Endothelial cell of umbilical vein (primary cell): ENCODE data around the gene PCP2. TPM values are rescaled to one million over a fixed set of nuclear protein-coding genes. Genes with fewer than 3 reads are reported as not detected.

Experiments used
- Bru-seq: library from RNA; stranded (reverse); fragments of 400-500 nt; gene quantifications from one replicate; lab custom pipeline; 2021; lab: Mats Ljungman, UMichigan
- BruChase-seq, 2 experiments: library from RNA; stranded (reverse); fragments of 400-500 nt; gene quantifications; one replicate each; lab custom pipeline; 2021; lab: Mats Ljungman, UMichigan
- BruUV-seq: library from RNA; stranded (reverse); fragments of 400-500 nt; replicated peaks from 2 replicates; lab custom pipeline; 2021; lab: Mats Ljungman, UMichigan
- CTCF ChIA-PET: fragments of 300-600, 350-600 bp; sonication (Branson Sonifier 250); formaldehyde crosslinking; loops from one replicate; lab custom pipeline; 2021; ENCODE audit warnings: antibody characterized with exemption, inconsistent platforms; lab: Charles Lee
- POLR2A ChIA-PET: fragments of 300-600, 350-600 bp; sonication (Branson Sonifier 250); formaldehyde crosslinking; loops from one replicate; lab custom pipeline; 2021; ENCODE audit warnings: antibody characterized with exemption, inconsistent platforms; lab: Charles Lee
- DNase-seq: peaks from one replicate; pipeline ENCODE4 v3.0.0-alpha.2; 2011; ENCODE audit warnings: low read depth, low spot score
- FAIRE-seq: peaks from 2 replicates; lab custom pipeline; 2011; peaks lifted over from hg19 to GRCh38; lab: Jason Lieb, UNC
- H2AFZ ChIP-seq: 2 replicates; pipeline ENCODE4 v1.6.0; 2012; ENCODE audit warnings: low read depth, low read length, control low read depth, inconsistent platforms
- H3K27ac ChIP-seq: 2 replicates; pipeline ENCODE4 v1.5.1; 2011; ENCODE audit warnings: low read depth, mild to moderate bottlenecking, control low read depth, low read length, moderate library complexity; ENCODE audit not compliant: insufficient read depth
- H3K27me3 ChIP-seq, 2 experiments: 2 replicates each; pipeline versions ENCODE4 v1.6.0 to v1.6.1; 2011; ENCODE audit warnings: low read length in 2 of 2, mixed read lengths in 1 of 2; ENCODE audit not compliant: control insufficient read depth in 2 of 2, insufficient read depth in 2 of 2
- H3K36me3 ChIP-seq, 2 experiments: 2 replicates in 1 of 2; 3 replicates in 1 of 2; pipeline ENCODE4 v1.5.1; 2011; ENCODE audit warnings: low read length in 2 of 2, mild to moderate bottlenecking in 1 of 2, moderate library complexity in 1 of 2; ENCODE audit not compliant: control insufficient read depth in 2 of 2, insufficient read depth in 2 of 2; ENCODE audit errors: extremely low read depth in 1 of 2
- H3K4me1 ChIP-seq: 3 replicates; pipeline ENCODE4 v1.5.1; 2011; ENCODE audit warnings: mild to moderate bottlenecking, low read length; ENCODE audit not compliant: control insufficient read depth, insufficient read depth; ENCODE audit errors: extremely low read depth
- H3K4me2 ChIP-seq: 2 replicates; pipeline ENCODE4 v1.6.1; 2011; ENCODE audit warnings: low read length, control low read depth, mixed read lengths; ENCODE audit not compliant: insufficient read depth
- H3K4me3 ChIP-seq, 3 experiments: fragments of 200-600 bp in 1 of 3; sonication (generic), shearing (Covaris generic) in 1 of 3; replicated peaks in 1 of 3; 2 replicates each; pipeline ENCODE4 v1.5.1; 2011 to 2016; ENCODE audit warnings: control low read depth in 3 of 3, low read length in 3 of 3, mild to moderate bottlenecking in 2 of 3, inconsistent platforms in 1 of 3, low read depth in 1 of 3, moderate library complexity in 1 of 3; ENCODE audit not compliant: insufficient read depth in 1 of 3
- H3K79me2 ChIP-seq: 2 replicates; pipeline ENCODE4 v1.6.0; 2012; ENCODE audit warnings: low read length, inconsistent platforms; ENCODE audit not compliant: control insufficient read depth, insufficient read depth
- H3K9ac ChIP-seq: replicated peaks from 2 replicates; pipeline ENCODE3; 2011; ENCODE audit warnings: low read length, control low read depth; ENCODE audit not compliant: insufficient read depth; ENCODE audit errors: extremely low read depth
- H3K9me1 ChIP-seq: replicated peaks from 3 replicates; pipeline ENCODE4 v1.6.0; 2011; ENCODE audit warnings: mild to moderate bottlenecking, low read length; ENCODE audit not compliant: control insufficient read depth, insufficient read depth; ENCODE audit errors: extremely low read depth
- H3K9me3 ChIP-seq: replicated peaks from 2 replicates; pipeline ENCODE4 v1.5.1; 2012; ENCODE audit warnings: low read length, inconsistent platforms; ENCODE audit not compliant: control insufficient read depth, insufficient read depth
- H4K20me1 ChIP-seq: replicated peaks from 2 replicates; pipeline ENCODE3; 2011; ENCODE audit warnings: mild to moderate bottlenecking, low read length; ENCODE audit not compliant: control insufficient read depth, insufficient read depth; ENCODE audit errors: extremely low read depth
- EZH2 ChIP-seq: IDR thresholded peaks from 2 replicates; pipeline ENCODE4 v1.6.1; 2012; ENCODE audit warnings: borderline replicate concordance, low read depth, mild to moderate bottlenecking, moderate library complexity, low read length, inconsistent platforms; ENCODE audit not compliant: severe bottlenecking
- GATA2 ChIP-seq: IDR thresholded peaks from 2 replicates; pipeline ENCODE4 v1.7.0; 2011; ENCODE audit warnings: low read depth, mild to moderate bottlenecking, moderate library complexity, mixed read lengths, low read length; ENCODE audit not compliant: insufficient read length, insufficient read depth
- JUN ChIP-seq: IDR thresholded peaks from 2 replicates; pipeline ENCODE4 v1.6.1; 2011; ENCODE audit warnings: borderline replicate concordance, low read depth; ENCODE audit not compliant: insufficient read length, insufficient read depth
- MYC ChIP-seq: IDR thresholded peaks from one replicate; pipeline ENCODE4 v1.6.1; 2011; ENCODE audit warnings: mild to moderate bottlenecking, low read depth, low read length
- POLR2A ChIP-seq: IDR thresholded peaks from 2 replicates; pipeline ENCODE4 v1.6.1; 2012; ENCODE audit warnings: low read depth, mild to moderate bottlenecking, control low read depth, low read length
- POLR2AphosphoS5 ChIP-seq: IDR thresholded peaks from 2 replicates; pipeline ENCODE4 v1.6.1; 2012; ENCODE audit warnings: low read depth, mild to moderate bottlenecking, control low read depth, low read length, moderate library complexity; ENCODE audit not compliant: insufficient read depth
- dilution Hi-C: fragments of 300-500 bp; cut with MboI; formaldehyde crosslinking; loops from one replicate; pipeline ENCODE4 v1.15.0; 2019; ENCODE audit warnings: low sequenced_read_pairs; ENCODE audit not compliant: extremely low pct_ligation_motif_present
- intact Hi-C: fragments of 100-400 bp; cut with micrococcal nuclease; formaldehyde crosslinking; loops from one replicate; pipeline ENCODE4 v1.10.0; 2022
- long read RNA-seq: library from polyadenylated mRNA; stranded (forward); transcript quantifications from one replicate; pipeline ENCODE4 v2.0.0, GENCODE V29; 2021
- polyA minus RNA-seq, 3 experiments: library from RNA; depleted of rRNA, polyadenylated mRNA; stranded (reverse); fragments of >200 nt; gene quantifications; 1 replicate in 1 of 3; 2 replicates in 2 of 3; pipeline ENCODE4 v1.2.3, GENCODE V29; 2011
- polyA plus RNA-seq, 4 experiments: library from polyadenylated mRNA; depleted of rRNA in 3 of 4; stranded (reverse) in 3 of 4; unstranded in 1 of 4; fragments of >200 nt; gene quantifications; 2 replicates each; pipeline versions ENCODE4 v1.2.1 to v1.2.3, GENCODE V29; 2011 to 2012; ENCODE audit warnings: missing spikeins in 1 of 4
- total RNA-seq: library from RNA; stranded (reverse); gene quantifications from 2 replicates; pipeline ENCODE4 v1.2.3, GENCODE V29; 2021
- TF ChIP-seq, protein P1 (sequence below), 2 donors: IDR thresholded peaks; 1 replicate in 1 of 2; 2 replicates in 1 of 2; pipeline ENCODE4 v1.5.1; 2011; ENCODE audit warnings: low read length in 2 of 2, mild to moderate bottlenecking in 2 of 2, moderate library complexity in 2 of 2, control low read depth in 1 of 2, inconsistent platforms in 1 of 2, low read depth in 1 of 2; ENCODE audit not compliant: insufficient read depth in 1 of 2; ENCODE audit errors: extremely low read depth in 1 of 2
- TF ChIP-seq, protein P2 (sequence below): IDR thresholded peaks from 2 replicates; pipeline ENCODE4 v1.6.1; 2011; ENCODE audit not compliant: insufficient read depth, insufficient read length

The PCP2 gene
- total RNA-seq (not detected in 2 replicates), polyA plus RNA-seq (not detected in 2 replicates), polyA minus RNA-seq (not detected in 2 replicates), Bru-seq, nascent RNA (not detected), BruChase-seq, experiment 1, labeled RNA remaining after a 6-hour chase (percentile 15 among the genes with signal in this experiment), BruChase-seq, experiment 2, labeled RNA remaining after a 2-hour chase (percentile 18 among the genes with signal in this experiment)
- not detected in 2 replicates for polyA plus RNA-seq (2011; cell fraction: cytosol; rRNA removed)
- polyA plus RNA-seq (2011; cell fraction: nucleus; rRNA removed): 0.24 and 0.56 TPM in 2 replicates
- not detected in 2 replicates for polyA plus RNA-seq (2012)
- polyA minus RNA-seq (2011; cell fraction: cytosol; rRNA and poly(A)+ RNA removed): not detected
- not detected in 2 replicates for polyA minus RNA-seq (2011; cell fraction: nucleus; rRNA and poly(A)+ RNA removed)
- long read RNA-seq: 0 reads

DNA sequence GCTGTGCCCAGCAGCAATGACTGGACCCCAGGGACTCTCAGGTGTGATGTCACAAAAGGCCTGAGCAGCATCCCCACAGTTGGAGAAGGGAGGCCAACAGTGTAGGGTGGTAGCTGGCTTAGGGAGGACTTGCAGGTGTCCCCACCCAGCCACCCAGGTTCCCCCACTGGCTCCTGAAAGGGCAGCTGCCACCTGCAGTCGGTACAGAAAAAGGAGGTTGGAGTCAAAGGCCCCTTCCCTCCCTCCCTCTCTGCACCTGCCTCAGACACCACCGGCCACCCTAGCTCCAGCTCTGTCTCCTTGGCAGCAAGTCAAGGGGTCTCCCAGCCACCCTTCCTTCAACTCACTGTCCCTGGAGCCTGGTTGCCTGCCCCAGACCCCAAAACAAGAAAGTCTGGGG lies at the start of gene PCP2:
PCP2 (minus strand) TSS at position 22 of the 400 bp plus-strand sequence. CDS start 262 bp downstream, outside the sequence.
- H3K36me3 ChIP-seq: peaks cover 0 to 4% of the 10 kb centered on the region in 2 experiments
- H3K4me3 ChIP-seq: no peak within 1 kb of the TSS
- FAIRE-seq: no peak
- no peaks in the 10 kb centered on the region for H3K27me3 ChIP-seq
- H4K20me1 ChIP-seq: no peaks in the 10 kb centered on the region
- dilution Hi-C loops (no loop called here), intact Hi-C loops (no loop called here)
- H3K9me3 ChIP-seq: no peaks in the 10 kb centered on the region
- no peak within 1 kb of the TSS for H3K27ac ChIP-seq
- no peaks in the 10 kb centered on the region for H3K9me1 ChIP-seq
- peaks cover 18% of the 10 kb centered on the region for H3K79me2 ChIP-seq
- ChIA-PET CTCF (interaction anchor here (0.6 to 1.6 kb wide), 2 partner anchors 65 to 369 kb away, joined by 3 to 6 read pairs; no protein-coding TSS in a partner anchor), POLR2A (interaction anchor here (0.6 kb wide), 1 partner anchor 305 kb away, joined by 5 read pairs; no protein-coding TSS in a partner anchor)
- no peak for TF ChIP-seq POLR2A
- TF ChIP-seq, protein P1, sequence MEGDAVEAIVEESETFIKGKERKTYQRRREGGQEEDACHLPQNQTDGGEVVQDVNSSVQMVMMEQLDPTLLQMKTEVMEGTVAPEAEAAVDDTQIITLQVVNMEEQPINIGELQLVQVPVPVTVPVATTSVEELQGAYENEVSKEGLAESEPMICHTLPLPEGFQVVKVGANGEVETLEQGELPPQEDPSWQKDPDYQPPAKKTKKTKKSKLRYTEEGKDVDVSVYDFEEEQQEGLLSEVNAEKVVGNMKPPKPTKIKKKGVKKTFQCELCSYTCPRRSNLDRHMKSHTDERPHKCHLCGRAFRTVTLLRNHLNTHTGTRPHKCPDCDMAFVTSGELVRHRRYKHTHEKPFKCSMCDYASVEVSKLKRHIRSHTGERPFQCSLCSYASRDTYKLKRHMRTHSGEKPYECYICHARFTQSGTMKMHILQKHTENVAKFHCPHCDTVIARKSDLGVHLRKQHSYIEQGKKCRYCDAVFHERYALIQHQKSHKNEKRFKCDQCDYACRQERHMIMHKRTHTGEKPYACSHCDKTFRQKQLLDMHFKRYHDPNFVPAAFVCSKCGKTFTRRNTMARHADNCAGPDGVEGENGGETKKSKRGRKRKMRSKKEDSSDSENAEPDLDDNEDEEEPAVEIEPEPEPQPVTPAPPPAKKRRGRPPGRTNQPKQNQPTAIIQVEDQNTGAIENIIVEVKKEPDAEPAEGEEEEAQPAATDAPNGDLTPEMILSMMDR (IDR thresholded peaks at IDR 0.05; ENCODE audit: extremely low read depth in 1 of 2, insufficient read depth in 1 of 2, low read depth in 1 of 2, low read length in 2 of 2): no peak
- TF ChIP-seq POLR2AphosphoS5: no peak
- no peak for TF ChIP-seq MYC
- TF ChIP-seq GATA2: no peak
- TF ChIP-seq JUN: no peak
- TF ChIP-seq EZH2: no peak
- TF ChIP-seq, protein P2, sequence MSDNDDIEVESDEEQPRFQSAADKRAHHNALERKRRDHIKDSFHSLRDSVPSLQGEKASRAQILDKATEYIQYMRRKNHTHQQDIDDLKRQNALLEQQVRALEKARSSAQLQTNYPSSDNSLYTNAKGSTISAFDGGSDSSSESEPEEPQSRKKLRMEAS: no peak
- H2AFZ ChIP-seq: no peak within 1 kb of the TSS
- H3K4me2 ChIP-seq: no peak within 1 kb of the TSS
- no peak for DNase-seq
- H3K9ac ChIP-seq: no peak within 1 kb of the TSS
- BruUV-seq: no TSS peak
- peaks cover 17% of the 10 kb centered on the region for H3K4me1 ChIP-seq
